K562 (cell line): Measurements from ENCODE around the gene WWOX. TPM values are rescaled to one million over a fixed set of nuclear protein-coding genes. Genes with fewer than 3 reads are reported as not detected.

ENCODE experiments used
- ATAC-seq: fragments of 200-7000 bp; cut with Tn5 transposase; 3 replicates; pipeline ENCODE4 v1.9.1; 2020; ENCODE audit warnings: moderate library complexity
- BruUV-seq: library from RNA; stranded (reverse); fragments of 400-500 nt; replicated peaks from 2 replicates; lab custom pipeline; 2021; lab: Mats Ljungman, UMichigan
- CTCF ChIA-PET: fragments of 300-600 bp; formaldehyde crosslinking; extraction: SDS; loops from one replicate; lab custom pipeline; 2021; ENCODE audit warnings: low intra/inter-chr PET ratio; lab: Yijun Ruan, JAX
- POLR2A ChIA-PET: fragments of 300-600, 350-650 bp; sonication (Branson Sonifier 250); formaldehyde crosslinking; extraction: SDS; loops from one replicate; lab custom pipeline; 2021; ENCODE audit warnings: antibody characterized with exemption, inconsistent platforms; lab: Yijun Ruan, JAX
- DNase-seq, 4 experiments: peaks; one replicate each; pipeline versions ENCODE4 v3.0.0 to v3.0.0-alpha.2; 2011 to 2018; ENCODE audit warnings: low spot score in 3 of 4, mixed read lengths in 3 of 4; ENCODE audit errors: extremely low read depth in 1 of 4
- FAIRE-seq: peaks from 2 replicates; lab custom pipeline; 2011; peaks lifted over from hg19 to GRCh38; lab: Jason Lieb, UNC
- H2AFZ ChIP-seq: 2 replicates; pipeline ENCODE4 v1.6.0; 2011; ENCODE audit warnings: low read depth, low read length, control low read depth, inconsistent platforms
- H3K27ac ChIP-seq: fragments of 200-600 bp; 3 replicates; pipeline ENCODE4 v1.8.0; 2011; ENCODE audit warnings: low read depth, mild to moderate bottlenecking, control low read depth, inconsistent platforms, low read length, moderate library complexity, mixed read lengths; ENCODE audit errors: extremely low read depth
- H3K27me3 ChIP-seq, 2 experiments: fragments of 300-600 bp in 1 of 2; 2 replicates in 1 of 2; 3 replicates in 1 of 2; pipeline versions ENCODE4 v1.6.0 to v1.8.0; 2011; ENCODE audit warnings: inconsistent platforms in 2 of 2, low read length in 2 of 2, mild to moderate bottlenecking in 1 of 2, mixed read lengths in 1 of 2, moderate library complexity in 1 of 2; ENCODE audit not compliant: control insufficient read depth in 2 of 2, insufficient read depth in 2 of 2
- H3K36me3 ChIP-seq: fragments of 300-600 bp; 3 replicates; pipeline ENCODE4 v1.8.0; 2011; ENCODE audit warnings: mild to moderate bottlenecking, low read length, inconsistent platforms; ENCODE audit not compliant: control insufficient read depth, insufficient read depth
- H3K4me1 ChIP-seq, 2 experiments: fragments of 200-600 bp in 1 of 2; replicated peaks in 1 of 2; 2 replicates in 1 of 2; 3 replicates in 1 of 2; pipeline versions ENCODE4 v1.5.1 to v1.8.0; 2011; ENCODE audit warnings: inconsistent platforms in 2 of 2, low read length in 2 of 2, mild to moderate bottlenecking in 1 of 2, mixed read lengths in 1 of 2, moderate library complexity in 1 of 2; ENCODE audit not compliant: control insufficient read depth in 2 of 2, insufficient read depth in 2 of 2
- H3K4me2 ChIP-seq: 2 replicates; pipeline ENCODE4 v1.6.1; 2011; ENCODE audit warnings: low read length, control low read depth, inconsistent platforms, mixed read lengths; ENCODE audit not compliant: insufficient read depth
- H3K4me3 ChIP-seq: fragments of 200-600 bp; sonication (generic), shearing (Covaris generic); 2 replicates; pipeline ENCODE4 v1.5.1; 2016; ENCODE audit warnings: control low read depth, inconsistent platforms
- H3K79me2 ChIP-seq: fragments of 200-600 bp; 3 replicates; pipeline ENCODE4 v1.8.0; 2011; ENCODE audit warnings: low read length, inconsistent platforms; ENCODE audit not compliant: control insufficient read depth, insufficient read depth
- H3K9ac ChIP-seq, 2 experiments: 2 replicates each; pipeline versions ENCODE4 v1.6.0 to v1.6.1; 2011; ENCODE audit warnings: low read depth in 2 of 2, low read length in 2 of 2, control low read depth in 1 of 2, inconsistent platforms in 1 of 2, mild to moderate bottlenecking in 1 of 2, mixed read lengths in 1 of 2; ENCODE audit not compliant: insufficient read depth in 1 of 2
- H3K9me1 ChIP-seq: one replicate; pipeline ENCODE4 v1.6.0; 2011; ENCODE audit warnings: inconsistent platforms, mild to moderate bottlenecking, low read length, moderate library complexity; ENCODE audit not compliant: control insufficient read depth, insufficient read depth
- H3K9me3 ChIP-seq: replicated peaks from 2 replicates; pipeline ENCODE4 v1.5.1; 2011; ENCODE audit warnings: low read depth, low read length, inconsistent platforms; ENCODE audit not compliant: control insufficient read depth, insufficient read depth
- H4K20me1 ChIP-seq: replicated peaks from 2 replicates; pipeline ENCODE4 v1.6.1; 2011; ENCODE audit warnings: low read length, inconsistent platforms, mixed read lengths; ENCODE audit not compliant: control insufficient read depth, insufficient read depth
- MXI1 ChIP-seq: IDR thresholded peaks from 2 replicates; pipeline ENCODE4 v1.6.1; 2011; ENCODE audit warnings: low read depth, mild to moderate bottlenecking, improper control_type of control experiment, low read length
- RUNX1 ChIP-seq: sonication (generic); IDR thresholded peaks from 2 replicates; pipeline ENCODE4 v1.6.1; 2016; ENCODE audit warnings: antibody characterized with exemption, low read depth
- SIN3A ChIP-seq, 2 experiments: fragments of 150-350 bp in 1 of 2; IDR thresholded peaks; 2 replicates each; pipeline ENCODE4 v1.6.1; 2011 to 2016; ENCODE audit warnings: borderline replicate concordance in 2 of 2, low read depth in 2 of 2, low read length in 2 of 2, mild to moderate bottlenecking in 2 of 2, moderate library complexity in 2 of 2; ENCODE audit not compliant: control insufficient read depth in 1 of 2
- TCF15 ChIP-seq: fragments of 250-450 bp; sonication (Bioruptor Pico); IDR thresholded peaks from 2 replicates; pipeline ENCODE4 v1.8.0; 2022; ENCODE audit warnings: moderate library complexity, mild to moderate bottlenecking, inconsistent platforms
- UBTF ChIP-seq, 2 experiments: IDR thresholded peaks; 2 replicates each; pipeline ENCODE4 v1.6.1; 2012; ENCODE audit warnings: improper control_type of control experiment in 2 of 2, low read depth in 2 of 2, low read length in 2 of 2, borderline replicate concordance in 1 of 2
- ZBTB12 ChIP-seq: fragments of 250-450 bp; sonication (Bioruptor Pico); IDR thresholded peaks from 2 replicates; pipeline ENCODE4 v1.4.0; 2020
- ZNF57 ChIP-seq: fragments of 450-650 bp; formaldehyde crosslinking; IDR thresholded peaks from 2 replicates; pipeline ENCODE4 v1.4.0; 2020; ENCODE audit warnings: mild to moderate bottlenecking, moderate library complexity
- ZNF592 ChIP-seq: fragments of 450-650 bp; IDR thresholded peaks from 2 replicates; pipeline ENCODE4 v1.6.1; 2017; ENCODE audit warnings: antibody characterized with exemption, mild to moderate bottlenecking
- WGBS: fragments of 100-300 bp; shearing (Covaris generic); methylation state at CpG from one replicate; pipeline ENCODE4 v1.1.6; 2016; ENCODE audit warnings: low coverage, mixed read lengths; ENCODE audit not compliant: insufficient coverage; ENCODE audit errors: missing lambda C conversion rate; 5-methylcytosine and 5-hydroxymethylcytosine counted together
- in situ Hi-C: fragments of 300-500 bp; cut with MboI; formaldehyde crosslinking; loops from 4 replicates; pipeline ENCODE4 v1.15.0; 2018; ENCODE audit warnings: inconsistent platforms, mixed read lengths
- intact Hi-C: fragments of 100-400 bp; cut with micrococcal nuclease; formaldehyde crosslinking; loops from 2 replicates; pipeline ENCODE4 v1.14.2; 2022
- polyA plus RNA-seq, 8 experiments: library from polyadenylated mRNA; depleted of rRNA in 4 of 8; stranded (reverse) in 5 of 8; unstranded in 3 of 8; fragments of >200 nt; fragmentation: Nextera tagmentation in 2 of 8; fragmentation: Illumina TruSeq in 1 of 8; extraction: Ambion mirVana in 2 of 8; extraction: Trizol in 1 of 8; gene quantifications; 2 replicates each; pipeline versions ENCODE4 v1.2.1 to v1.2.3, GENCODE V29; 2011 to 2014; ENCODE audit warnings: inconsistent platforms in 1 of 8, missing spikeins in 1 of 8
- total RNA-seq, 7 experiments: library from RNA; depleted of rRNA in 6 of 7; stranded (reverse); fragments of >200 nt in 6 of 7; fragmentation: Illumina TruSeq in 2 of 7; extraction: Trizol in 2 of 7; gene quantifications; 2 replicates each; pipeline versions ENCODE4 v1.2.1 to v1.2.3, GENCODE V29; 2011 to 2021; ENCODE audit warnings: low replicate concordance in 1 of 7

Gene WWOX
- total and polyA plus RNA-seq, 9 of the 15 experiments (the other 6 are each of a cell fraction or from before 2014, with no cell fraction given): 1.6 to 22.7 (median 8.1) TPM

- Histone ChIP-seq H2AFZ (no peak overlapping the region), H3K79me2 (no peaks in the 10 kb centered on the region), H3K9me1 (no peaks in the 10 kb centered on the region), H3K4me1 (no peaks in the 10 kb centered on the region), H3K36me3 (no peaks in the 10 kb centered on the region), H4K20me1 (no peaks in the 10 kb centered on the region), H3K9ac (no peak overlapping the region), H3K27ac (no peak overlapping the region), H3K4me3 (no peak overlapping the region), H3K27me3 (peaks cover 21 to 24% of the 10 kb centered on the region in 2 experiments), H3K9me3 (no peaks in the 10 kb centered on the region), H3K4me2 (no peak overlapping the region)
- CTCF ChIA-PET: no interaction called here
- no peak for DNase-seq
- no TSS peak for BruUV-seq
- WGBS: 1% methylated on average over 9 of the region's 9 CpGs
- intact Hi-C loops (no loop called here), in situ Hi-C loops (no loop called here)
- TF ChIP-seq ZNF592 (no peak), RUNX1 (no peak), ZNF57 (CRISPR knock-in tag) (no peak), TCF15 (CRISPR knock-in tag) (no peak), UBTF (IDR thresholded peaks at IDR 0.05; ENCODE audit: borderline replicate concordance in 1 of 2, low read depth in 2 of 2, low read length in 2 of 2) (no peak), ZBTB12 (CRISPR knock-in tag) (no peak), MXI1 (no peak), SIN3A (IDR thresholded peaks at IDR 0.05; ENCODE audit: borderline replicate concordance in 2 of 2, control insufficient read depth in 1 of 2, low read depth in 2 of 2, low read length in 2 of 2) (no peak)
- POLR2A ChIA-PET: interaction anchor here (0.6 kb wide), 1 partner anchor 9 kb away, joined by 5 read pairs; no protein-coding TSS in a partner anchor
- FAIRE-seq: no peak
- no peak for ATAC-seq
Measured at GRCh38 chr16:78669994-78670393, 570.5 kb downstream of the WWOX start.
